RCC 7860 (cell line): ENCODE results near the gene OPA3.
"Not testable (repeated sequence)": the region's sequence is repeated elsewhere in the genome, so short reads cannot be mapped to it uniquely, and the experiment has no call there.

Experiments
- DNase-seq: peaks from one replicate; pipeline ENCODE4 v3.0.0-alpha.2; 2015; ENCODE audit warnings: low spot score
- FAIRE-seq: peaks from 2 replicates; lab custom pipeline; 2012; peaks lifted over from hg19 to GRCh38; lab: Jason Lieb, UNC

The OPA3 gene

GRCh38 chr19:45584332-45585157, at the start of gene OPA3:
TSS of gene OPA3 (minus strand) at chr19:45584802. CDS start at chr19:45584764, 38 bp downstream.
- DNase-seq (peak; percentile 96), FAIRE-seq (peak; percentile 87)

- DNase-seq (peak; percentile 9), FAIRE-seq (no peak)
Measured at GRCh38 chr19:45632468-45633196, 48.0 kb upstream of the OPA3 start.

DNA sequence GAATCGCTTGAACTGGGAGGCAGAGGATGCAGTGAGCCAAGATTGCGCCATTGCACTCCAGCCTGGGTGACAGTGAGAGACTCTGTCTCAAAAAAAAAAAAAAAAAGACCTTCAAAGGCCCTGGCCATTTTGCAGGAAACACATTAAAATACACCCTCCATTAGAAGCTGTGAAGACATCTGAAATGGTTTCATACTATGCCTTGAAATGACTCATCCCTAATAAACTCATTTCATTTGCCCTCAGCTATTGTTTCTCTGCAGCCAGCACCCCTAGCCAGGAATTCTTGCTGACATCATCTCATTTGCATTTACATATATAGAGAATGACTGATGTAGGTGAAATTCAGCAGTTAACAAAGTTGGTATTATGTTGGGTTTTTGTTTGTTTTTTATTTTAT, 45.9 kb upstream of the OPA3 start:
- FAIRE-seq (no peak), DNase-seq (peak; percentile 53)

DNA sequence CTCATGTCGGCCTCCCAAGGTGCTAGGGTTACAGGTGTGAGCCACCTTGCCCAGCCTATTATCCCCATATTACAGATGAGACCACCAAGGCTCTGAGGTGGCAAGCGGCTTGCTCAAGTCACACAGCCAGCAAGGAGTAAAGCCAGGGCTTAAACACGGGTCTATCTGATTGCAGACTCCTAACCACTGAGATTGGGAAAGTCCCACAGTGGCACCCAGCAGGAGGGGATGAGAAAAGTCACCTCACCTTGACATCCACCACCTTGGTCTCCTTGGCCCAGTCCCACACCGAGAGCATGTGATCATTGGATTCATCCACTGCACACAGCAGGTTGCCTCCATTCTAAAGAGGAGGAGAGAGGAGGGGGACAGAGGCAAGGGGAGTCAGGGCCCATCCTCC, 45.1 kb upstream of the OPA3 start:
- no peak for FAIRE-seq
- no peak for DNase-seq

- not testable (repeated sequence) for DNase-seq, FAIRE-seq
Measured at GRCh38 chr19:45628219-45628618, 43.6 kb upstream of the OPA3 start.

GRCh38 chr19:45623984-45624383, 39.4 kb upstream of the OPA3 start:
- FAIRE-seq (no peak), DNase-seq (no peak)

DNA sequence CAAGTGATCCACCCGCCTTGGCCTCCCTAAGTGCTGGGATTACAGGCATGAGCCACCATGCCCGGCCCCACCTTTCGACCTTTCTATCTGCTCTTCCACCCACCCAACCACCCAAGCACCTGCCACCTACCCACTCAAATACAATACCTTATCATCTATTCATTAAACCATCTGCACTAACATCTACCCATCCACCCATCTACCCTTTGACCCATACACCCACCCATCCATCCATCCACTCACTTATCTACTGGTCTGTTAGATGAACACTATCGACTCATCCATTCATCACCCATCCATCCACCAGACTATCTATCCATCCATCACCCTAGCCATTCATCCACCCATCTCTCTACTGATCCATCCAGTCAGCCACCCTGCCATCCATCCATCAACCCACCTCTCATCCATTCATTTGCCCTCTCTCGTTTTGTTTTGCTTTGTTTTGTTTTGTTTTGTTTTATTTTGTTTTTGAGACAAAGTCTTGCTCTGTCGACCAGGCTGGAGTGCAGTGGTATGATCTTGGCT, 37.4 kb upstream of the OPA3 start:
- FAIRE-seq (no peak), DNase-seq (no peak)

- DNase-seq (no peak), FAIRE-seq (no peak)
Measured at GRCh38 chr19:45621389-45621788, 36.8 kb upstream of the OPA3 start.

- no peak for FAIRE-seq
- DNase-seq: no peak
Measured at GRCh38 chr19:45616704-45617017, 32.1 kb upstream of the OPA3 start.

DNA sequence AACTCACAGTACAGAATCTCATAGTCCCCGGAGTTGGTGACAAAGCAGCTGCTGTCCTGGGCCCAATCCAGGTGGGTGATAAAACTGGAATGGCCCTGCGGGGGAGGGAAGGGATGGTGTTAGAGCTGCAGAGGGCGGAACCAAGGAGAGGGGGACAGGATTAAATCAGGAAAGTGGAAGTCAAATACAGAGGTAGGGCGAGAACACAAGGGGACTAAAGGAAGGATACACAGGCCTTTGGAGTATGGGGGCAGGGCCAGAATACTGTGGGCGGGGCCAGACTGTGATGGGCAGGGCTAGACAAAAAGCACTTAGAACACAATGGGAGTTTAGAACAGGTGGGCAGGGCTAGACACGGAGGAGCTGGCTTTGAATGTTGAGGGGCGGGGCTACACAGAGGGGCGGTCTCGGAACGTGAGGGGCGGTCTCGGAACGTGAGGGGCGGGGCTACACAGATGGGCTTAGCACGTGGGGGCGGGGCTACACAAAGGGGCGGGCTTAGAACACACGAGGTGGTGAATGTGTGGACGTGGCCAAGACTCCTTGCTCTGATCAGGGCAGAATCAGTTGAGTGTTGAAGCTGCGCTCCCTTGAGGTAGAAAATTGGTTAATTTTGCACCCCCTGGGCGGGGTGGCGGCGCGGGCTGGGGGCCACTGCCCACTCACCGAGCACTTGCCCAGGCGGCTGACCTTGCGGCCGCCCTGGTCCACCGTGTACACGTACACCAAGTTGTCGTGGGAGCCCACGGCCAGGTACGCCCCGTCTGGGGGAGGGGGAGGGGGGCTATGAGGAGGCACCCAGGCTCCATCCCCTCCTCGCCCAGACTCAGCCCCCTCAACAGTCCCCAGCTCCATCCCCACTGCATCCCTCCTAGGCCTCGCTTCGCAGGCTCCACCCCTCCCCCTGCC, 31.4 kb upstream of the OPA3 start:
- FAIRE-seq: no peak

GRCh38 chr19:45615056-45615455, 30.5 kb upstream of the OPA3 start:
- DNase-seq, FAIRE-seq: not testable (repeated sequence)

More for the DNA sequence above, 31.4 kb upstream of the OPA3 start:
- peak; percentile 14 for DNase-seq

DNA sequence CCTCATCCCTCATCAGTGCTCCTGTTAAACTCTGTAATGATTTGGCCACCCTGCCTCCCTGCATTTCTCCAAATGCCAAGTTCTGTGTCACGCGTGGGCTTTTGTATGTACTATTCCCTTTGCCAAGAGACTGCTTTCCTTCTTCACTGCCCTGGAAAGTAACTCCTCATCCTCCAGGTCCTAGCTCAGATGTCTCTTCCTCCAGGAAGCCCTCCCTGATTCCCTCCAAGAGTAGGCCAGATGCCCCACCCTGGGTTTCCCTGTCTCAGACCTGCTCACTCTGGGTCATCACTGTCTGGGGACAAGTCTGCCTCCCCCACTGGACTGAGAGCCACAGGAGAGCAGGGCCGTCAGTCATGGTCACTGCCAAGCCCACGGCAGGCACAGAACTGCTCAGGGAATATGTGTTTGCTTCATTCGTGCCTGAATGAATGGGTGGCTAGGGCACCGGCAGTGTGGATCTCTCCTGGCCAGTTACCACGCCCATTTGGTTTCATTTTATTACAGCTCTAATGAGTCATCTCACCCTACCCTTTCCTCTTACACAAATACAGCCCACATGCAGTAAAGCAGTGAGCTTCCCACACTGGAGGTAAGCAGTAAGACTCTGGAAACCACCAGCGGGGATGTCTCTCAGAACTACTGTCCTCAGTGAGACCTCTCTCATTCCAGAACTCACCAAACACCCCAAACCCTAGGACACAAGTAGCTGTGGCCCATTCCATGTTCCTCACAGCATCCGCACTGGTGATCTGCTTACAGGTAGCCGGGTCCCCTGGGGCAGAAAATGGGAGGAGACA, 29.5 kb upstream of the OPA3 start:
- FAIRE-seq (peak; percentile 86), DNase-seq (peak; percentile 84)

- FAIRE-seq (no peak), DNase-seq (no peak)
Measured at GRCh38 chr19:45608948-45609347, 24.3 kb upstream of the OPA3 start.

DNA sequence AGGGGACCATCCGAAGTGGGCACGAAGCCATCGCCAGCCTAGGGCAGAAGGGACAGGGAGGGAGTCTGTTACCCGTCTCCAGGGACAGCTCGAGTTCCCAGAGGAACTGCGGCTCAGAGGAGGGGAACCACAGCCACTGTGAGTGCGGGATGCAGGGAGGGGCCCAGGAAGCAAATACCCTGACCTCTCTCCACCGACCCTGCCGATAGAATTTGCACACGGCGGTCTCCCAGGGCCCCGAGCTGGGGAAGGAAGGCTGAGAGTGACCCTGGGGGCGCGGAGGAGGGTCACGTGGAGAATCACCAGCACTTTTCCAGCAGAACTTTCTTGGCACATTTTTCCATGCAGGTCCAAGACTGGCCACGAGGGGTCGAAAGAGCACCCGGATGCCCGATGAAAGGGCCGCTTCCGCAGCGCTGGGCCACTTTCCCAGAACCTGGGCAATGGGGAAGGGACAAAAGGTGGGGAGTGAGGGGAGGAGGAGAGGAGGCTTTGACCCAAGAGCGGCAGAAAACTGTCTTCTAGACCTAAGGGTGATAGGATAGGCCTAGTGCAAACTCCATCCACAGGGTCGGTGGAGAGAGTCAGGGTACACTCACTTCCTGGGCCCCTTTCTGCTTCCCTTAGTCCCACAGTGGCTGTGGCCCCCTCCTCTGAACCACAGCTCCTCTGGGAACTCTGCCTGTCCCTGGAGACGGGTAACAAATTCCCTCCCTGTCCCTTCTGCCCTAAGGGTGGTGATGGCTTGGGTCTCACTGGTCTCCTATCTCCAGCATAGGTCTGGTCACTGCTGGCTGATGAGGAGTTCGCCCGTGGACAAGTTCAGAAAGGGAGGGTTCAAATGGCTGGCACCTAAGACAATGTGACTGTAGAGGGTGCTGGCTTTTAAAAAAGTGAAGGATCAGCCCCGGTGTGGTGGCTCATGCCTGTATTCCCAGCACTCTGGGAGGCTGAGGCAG, 22.7 kb upstream of the OPA3 start:
- DNase-seq (peak; percentile 33), FAIRE-seq (no peak)

DNA sequence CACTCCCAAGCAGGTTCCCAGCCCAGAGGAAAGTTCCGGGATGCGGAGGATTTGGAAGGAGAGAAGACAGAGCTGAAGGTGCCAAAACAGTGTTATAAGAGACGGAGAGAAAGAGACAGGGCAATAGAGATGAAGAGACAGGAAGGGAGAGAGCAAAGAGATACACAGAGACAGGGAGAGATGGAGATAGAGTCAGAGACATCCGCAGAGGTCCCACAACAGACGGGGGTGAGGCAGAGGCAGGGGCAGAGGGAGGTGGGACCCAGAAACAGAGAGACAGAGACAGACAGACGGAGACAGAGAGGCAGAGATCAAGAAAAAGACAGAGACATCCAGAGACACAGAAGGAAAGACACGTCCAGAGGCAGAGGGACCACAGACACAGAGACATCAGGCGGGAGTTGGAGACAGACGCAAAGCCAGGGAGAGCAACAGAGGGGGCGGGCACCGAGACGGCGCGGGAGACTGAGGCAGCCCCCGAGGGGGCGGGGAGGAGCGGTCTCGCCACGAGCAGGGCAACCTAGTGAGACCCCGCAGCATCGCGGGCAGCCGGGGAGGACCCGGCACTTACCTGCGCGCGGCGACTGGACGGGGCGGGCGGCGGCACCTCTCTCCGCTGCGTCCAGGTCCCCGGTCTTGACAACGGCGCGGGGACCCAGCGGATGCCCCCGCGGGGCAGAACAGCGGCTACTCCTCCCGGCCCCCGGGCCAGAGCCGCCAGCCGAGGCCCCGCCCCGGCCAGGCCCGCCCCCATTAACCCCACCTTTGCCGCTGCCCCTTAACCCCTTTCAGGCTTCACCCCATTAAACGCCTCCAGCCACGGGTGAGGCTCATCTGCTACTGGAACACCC, 17.1 kb upstream of the OPA3 start, which contains the start of gene GPR4:
TSS of gene GPR4 (minus strand) at position 689 of the 851 bp plus-strand sequence. CDS start 10,346 bp downstream, outside the sequence.
- DNase-seq (no peak), FAIRE-seq (no peak)

DNA sequence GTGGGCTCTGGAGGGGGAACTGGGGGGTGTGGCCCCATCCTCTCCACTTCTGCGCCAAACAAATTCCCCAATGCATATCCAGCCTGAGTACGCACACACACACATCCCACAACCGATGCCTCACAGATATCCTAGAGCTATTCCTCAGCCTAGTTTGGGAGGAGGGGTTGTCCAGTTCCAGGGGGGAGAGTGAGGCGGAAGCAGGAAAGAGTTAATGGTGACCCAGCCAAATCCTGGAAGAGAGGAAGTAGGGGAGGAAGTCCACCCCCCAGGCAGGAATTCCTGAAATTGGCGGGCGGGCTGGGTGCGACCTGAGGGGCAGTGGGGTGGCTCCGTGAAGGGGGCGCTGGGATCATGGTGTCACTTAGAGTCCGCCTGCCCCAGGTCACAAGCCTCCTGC, 16.5 kb upstream of the OPA3 start:
- FAIRE-seq (no peak), DNase-seq (no peak)

- no peak for FAIRE-seq
- DNase-seq: no peak
Measured at GRCh38 chr19:45600340-45600885, 15.8 kb upstream of the OPA3 start.

- DNase-seq (no peak), FAIRE-seq (no peak)
Measured at GRCh38 chr19:45599286-45599685, 14.7 kb upstream of the OPA3 start.
